Spinal cord (tissue), 10 donors: ENCODE measurements around the gene GINS2. TPM values are rescaled to one million over a fixed set of nuclear protein-coding genes. Genes with fewer than 3 reads are reported as not detected.

Experiments used
- DNase-seq, 6 donors: peaks; one replicate each; pipeline versions ENCODE4 v3.0.0 to v3.0.0-alpha.2; 2013 to 2015; ENCODE audit warnings: low spot score in 6 of 6, low read depth in 4 of 6
- H3K27ac ChIP-seq: one replicate; pipeline ENCODE4 v1.5.1; 2013; ENCODE audit warnings: low read depth, low read length, control low read depth
- H3K27me3 ChIP-seq: one replicate; pipeline ENCODE4 v1.6.1; 2013; ENCODE audit warnings: low read length; ENCODE audit not compliant: control insufficient read depth, insufficient read depth
- H3K36me3 ChIP-seq: one replicate; pipeline ENCODE4 v1.6.1; 2013; ENCODE audit warnings: low read length; ENCODE audit not compliant: control insufficient read depth, insufficient read depth
- H3K4me1 ChIP-seq: one replicate; pipeline ENCODE4 v1.6.1; 2013; ENCODE audit warnings: low read length; ENCODE audit not compliant: control insufficient read depth, insufficient read depth
- H3K4me3 ChIP-seq: one replicate; pipeline ENCODE4 v1.5.1; 2013; ENCODE audit warnings: low read depth, low read length, control low read depth
- H3K9me3 ChIP-seq: one replicate; pipeline ENCODE4 v1.6.1; 2013; ENCODE audit warnings: low read length; ENCODE audit not compliant: control insufficient read depth, insufficient read depth
- WGBS: methylation state at CpG from one replicate; pipeline ENCODE4 v1.1.5; 2013; ENCODE audit warnings: missing lambda C conversion rate; ENCODE audit not compliant: insufficient coverage; 5-methylcytosine and 5-hydroxymethylcytosine counted together
- polyA plus RNA-seq, 2 donors: library from polyadenylated mRNA; unstranded; fragments of 120-200 nt; gene quantifications; one replicate each; pipeline ENCODE4 v1.2.1, GENCODE V29; 2013; ENCODE audit not compliant: insufficient read length in 2 of 2
- total RNA-seq, 2 donors: library from RNA; depleted of rRNA in 1 of 2; stranded (reverse); fragments of 120-200 nt in 1 of 2; fragments of >200 nt in 1 of 2; gene quantifications; one replicate each; pipeline versions ENCODE4 v1.2.3 to v1.2.4, GENCODE V29; 2013 to 2014
- donor health status: healthy.

Gene GINS2
- total and polyA plus RNA-seq, 4 donors: 5.4 to 13.6 (median 10.5) TPM

DNA sequence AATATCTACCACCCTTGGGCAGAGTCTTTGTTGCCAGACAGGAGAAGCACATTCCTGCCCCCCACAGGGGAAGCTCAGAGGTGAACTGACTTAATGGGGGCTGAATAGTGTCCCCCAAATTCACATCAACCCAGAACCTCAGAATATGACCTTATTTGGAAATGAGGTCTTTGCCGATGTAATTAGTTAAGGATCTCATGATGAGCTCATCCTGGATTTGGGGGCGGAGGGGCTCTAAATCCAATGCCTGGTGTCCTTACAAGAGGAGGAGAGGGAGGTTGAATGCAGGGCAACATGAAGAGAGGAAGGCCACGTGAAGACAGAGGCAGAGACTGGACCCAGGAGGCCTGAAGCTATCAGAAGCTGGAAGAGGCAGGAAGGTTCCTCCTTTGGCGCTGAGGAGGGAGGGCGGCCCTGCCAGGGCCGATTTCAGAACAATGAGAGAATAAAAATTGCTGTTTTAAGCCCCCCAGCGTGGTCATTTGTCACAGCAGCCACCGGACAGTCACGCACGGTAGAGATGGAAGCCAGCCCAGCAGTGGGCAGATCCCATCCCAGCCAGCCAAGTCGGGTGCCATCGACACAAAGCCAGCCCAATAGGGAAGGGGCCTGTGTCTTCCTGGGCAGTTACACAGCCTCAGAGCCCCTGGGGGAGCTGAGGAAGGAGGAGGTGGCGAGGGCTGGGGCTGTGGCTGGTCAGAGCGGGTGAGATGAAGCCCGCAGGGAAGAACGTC, 40.9 kb upstream of the GINS2 start:
- Histone ChIP-seq H3K9me3 (no peaks in the 10 kb centered on the region), H3K4me3 (no peak overlapping the region), H3K27me3 (no peaks in the 10 kb centered on the region), H3K4me1 (peaks cover 31% of the 10 kb centered on the region), H3K27ac (no peak overlapping the region), H3K36me3 (peaks cover 4% of the 10 kb centered on the region)
- peak in 1 of 6 donors; percentile 56 for DNase-seq
- 37% methylated on average over 14 of the region's 16 CpGs for WGBS

DNA sequence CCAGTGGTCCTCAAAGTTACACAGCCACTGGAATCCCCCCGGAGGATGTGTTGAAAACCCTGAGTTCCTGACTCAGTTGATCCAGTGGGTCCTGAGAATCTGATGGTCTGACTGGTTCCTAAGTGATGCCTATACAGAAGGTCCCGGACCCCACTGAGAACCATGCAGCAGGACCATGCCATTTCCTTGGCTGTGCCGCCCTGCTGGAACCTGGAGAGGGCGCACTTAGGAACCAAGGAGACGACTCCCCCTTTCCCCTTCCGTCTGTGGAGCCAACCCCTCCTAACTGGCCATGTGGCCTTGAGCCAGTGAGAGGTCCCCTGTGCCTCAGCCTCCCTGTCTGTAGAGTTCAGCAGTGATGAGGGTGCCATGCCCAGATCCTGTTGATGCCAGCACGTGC, 40.1 kb upstream of the GINS2 start:
- H3K4me3 ChIP-seq: no peak overlapping the region
- no peaks in the 10 kb centered on the region for H3K27me3 ChIP-seq
- DNase-seq: no peak
- 86% methylated on average over 6 of the region's 7 CpGs for WGBS
- H3K27ac ChIP-seq: no peak overlapping the region
- no peaks in the 10 kb centered on the region for H3K9me3 ChIP-seq
- H3K4me1 ChIP-seq: peaks cover 30% of the 10 kb centered on the region
- H3K36me3 ChIP-seq: peaks cover 4% of the 10 kb centered on the region

DNA sequence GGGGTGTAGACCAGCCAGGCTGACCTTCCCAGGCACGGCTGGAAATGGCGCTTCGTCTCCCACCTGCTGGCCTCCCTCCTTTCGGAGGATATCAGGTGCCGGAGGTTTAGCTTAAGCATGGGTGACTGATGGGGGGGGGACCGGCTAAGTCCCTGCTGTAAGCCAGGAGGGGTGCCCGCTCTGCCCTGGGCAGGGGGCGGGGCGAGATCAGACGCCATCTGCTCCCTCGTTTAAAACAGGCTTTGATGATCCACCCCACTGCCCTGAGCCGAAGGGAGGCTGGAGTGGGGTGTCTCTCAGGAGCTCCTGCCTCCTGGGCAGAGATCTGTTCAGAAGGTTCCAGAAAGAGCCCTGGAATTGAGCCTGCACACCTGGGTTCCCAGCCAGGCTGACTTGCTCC, 36.2 kb upstream of the GINS2 start:
- no peak for DNase-seq
- WGBS: 73% methylated on average over 12 of the region's 12 CpGs
- Histone ChIP-seq H3K9me3 (no peaks in the 10 kb centered on the region), H3K27ac (no peak overlapping the region), H3K4me1 (peaks cover 51% of the 10 kb centered on the region), H3K4me3 (no peak overlapping the region), H3K27me3 (no peaks in the 10 kb centered on the region), H3K36me3 (peaks cover 4% of the 10 kb centered on the region)

DNA sequence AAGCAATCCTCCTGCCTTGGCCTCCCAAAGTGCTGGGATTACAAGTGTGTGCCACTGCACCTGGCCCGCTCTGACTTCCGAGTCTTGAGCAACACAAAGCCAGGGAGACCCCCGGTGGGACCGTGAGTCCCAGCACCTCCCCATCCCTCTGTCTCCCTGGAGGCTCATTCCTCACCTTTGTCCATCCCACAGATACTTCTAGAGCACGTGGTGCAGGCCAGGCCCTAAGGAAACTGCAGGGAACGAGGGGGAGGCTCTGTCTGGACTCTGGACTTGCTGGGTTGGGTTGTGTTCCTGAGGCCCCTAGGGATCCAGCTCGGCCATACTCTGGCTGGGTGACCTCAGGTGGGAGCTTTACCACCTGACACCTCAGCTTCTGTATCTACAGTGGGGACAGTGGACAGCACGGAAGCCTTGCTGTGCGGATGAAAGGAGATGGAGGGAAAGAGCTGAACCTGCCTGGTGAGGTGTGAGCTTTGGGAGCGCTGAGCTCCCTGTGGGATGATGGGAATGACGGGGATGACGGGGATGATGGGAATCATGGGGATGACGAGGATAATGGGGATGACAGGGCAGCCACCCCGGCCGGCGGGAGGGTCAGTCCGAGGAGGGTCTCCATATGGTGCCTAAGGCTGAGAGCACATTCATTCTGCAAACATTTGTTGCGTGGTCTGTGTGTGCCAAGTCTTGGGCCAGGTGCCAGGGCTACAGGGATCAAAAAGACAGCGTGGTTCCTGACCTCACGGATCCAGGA, 35.5 kb upstream of the GINS2 start:
- WGBS: 80% methylated on average over 18 of the region's 20 CpGs
- DNase-seq: no peak
- no peaks in the 10 kb centered on the region for H3K27me3 ChIP-seq

DNA sequence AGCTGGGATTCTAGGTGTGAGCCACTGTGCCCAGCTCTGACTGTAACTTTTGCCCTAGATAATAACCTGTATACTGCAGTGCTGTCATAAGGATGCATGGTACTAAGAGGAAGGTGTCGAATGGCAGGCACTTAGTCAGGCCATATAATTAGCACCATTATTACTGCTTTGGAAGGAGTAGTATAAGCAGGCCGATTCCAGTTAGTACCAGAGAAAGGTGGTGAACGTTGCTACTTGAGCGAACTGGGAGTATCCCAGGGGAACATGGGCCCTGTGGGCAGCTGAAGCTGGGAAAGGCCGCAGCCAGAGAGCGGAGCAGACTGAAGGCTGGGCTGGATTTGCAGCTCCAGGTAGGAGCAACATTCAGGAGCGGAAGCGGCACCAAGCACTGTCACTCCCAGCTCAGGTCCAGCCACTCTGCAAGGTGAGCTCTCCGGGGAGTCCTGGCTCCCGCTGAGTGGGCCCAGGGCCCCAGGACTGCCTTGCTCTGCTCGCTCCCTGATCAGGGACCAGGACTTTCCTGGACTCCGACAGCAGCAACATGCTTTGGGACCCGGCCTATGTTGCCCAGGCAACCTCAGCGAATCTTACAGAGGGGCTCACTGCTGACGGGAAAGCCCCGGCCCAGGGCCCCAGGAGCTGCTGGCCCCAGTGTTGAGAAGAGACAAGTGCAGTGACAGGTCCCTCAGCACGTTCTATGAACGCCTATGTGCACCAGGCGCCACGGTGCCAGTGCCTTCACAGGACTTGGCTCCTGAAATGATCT, 33.6 kb upstream of the GINS2 start:
- no peaks in the 10 kb centered on the region for H3K9me3 ChIP-seq
- peaks cover 47% of the 10 kb centered on the region for H3K4me1 ChIP-seq
- H3K36me3 ChIP-seq: peaks cover 4% of the 10 kb centered on the region
- H3K27ac ChIP-seq: peak overlapping the region; percentile 57
- DNase-seq: peak in 5 of 6 donors; percentile 54 to 85 (median 73)
- H3K4me3 ChIP-seq: no peak overlapping the region
- WGBS: 32% methylated on average over 19 of the region's 20 CpGs
- H3K27me3 ChIP-seq: no peaks in the 10 kb centered on the region

More for the DNA sequence above, 35.5 kb upstream of the GINS2 start:
- H3K36me3 ChIP-seq: peaks cover 4% of the 10 kb centered on the region
- H3K9me3 ChIP-seq: no peaks in the 10 kb centered on the region
- H3K4me3 ChIP-seq: no peak overlapping the region
- H3K27ac ChIP-seq: no peak overlapping the region
- peaks cover 45% of the 10 kb centered on the region for H3K4me1 ChIP-seq

DNA sequence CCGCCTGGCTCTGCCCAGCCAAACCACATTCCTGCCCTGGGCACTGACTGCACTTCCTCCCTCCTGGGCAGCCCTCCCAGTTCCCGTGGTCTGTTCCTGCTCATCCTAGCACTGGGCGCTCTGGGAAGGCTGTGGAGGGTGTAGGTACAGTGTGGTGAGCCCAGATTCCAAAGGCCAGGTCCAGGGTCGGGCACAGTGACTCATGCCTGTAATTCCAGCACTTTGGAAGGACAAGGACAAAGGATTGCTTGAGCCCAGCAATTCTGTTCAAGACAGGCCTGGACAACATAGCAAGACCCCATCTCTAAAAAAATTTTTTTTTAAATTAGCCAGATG, 31.5 kb upstream of the GINS2 start:
- Histone ChIP-seq H3K36me3 (no peaks in the 10 kb centered on the region), H3K27me3 (no peaks in the 10 kb centered on the region), H3K27ac (no peak overlapping the region), H3K4me3 (no peak overlapping the region), H3K9me3 (no peaks in the 10 kb centered on the region), H3K4me1 (peaks cover 68% of the 10 kb centered on the region)
- WGBS: no CpG with 5 or more reads among the region's 4 CpGs
- no peak for DNase-seq

DNA sequence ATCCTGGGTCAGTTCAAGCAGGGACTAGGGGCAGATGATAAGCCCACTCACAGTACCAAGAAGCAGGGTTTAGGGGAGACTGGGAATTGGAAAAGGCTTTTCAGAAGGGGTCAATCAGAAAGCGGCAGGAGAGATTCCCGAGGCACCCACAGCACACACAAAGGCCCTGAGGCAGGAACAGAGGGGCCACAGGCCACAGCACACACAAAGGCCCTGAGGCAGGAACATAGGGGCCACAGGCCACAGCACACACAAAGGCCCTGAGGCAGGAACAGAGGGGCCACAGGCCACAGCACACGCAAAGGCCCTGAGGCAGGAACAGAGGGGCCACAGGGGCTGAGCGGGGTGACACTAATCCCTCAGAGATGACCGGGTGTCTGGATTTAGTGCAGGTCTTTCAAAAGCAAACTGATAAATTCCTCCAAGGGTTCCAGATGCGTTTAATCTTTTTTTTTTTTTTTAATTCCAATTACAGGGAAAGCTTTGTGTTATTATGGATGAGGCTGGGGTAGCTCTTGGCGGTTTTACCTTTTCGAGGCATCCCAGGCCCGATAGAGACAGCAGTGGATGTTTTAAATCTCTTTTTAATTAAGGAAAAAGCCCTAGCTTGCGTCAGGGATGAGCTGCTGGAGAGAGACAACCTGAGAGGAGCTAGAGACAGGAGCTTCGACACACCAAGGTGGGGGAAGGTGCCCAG, 31.0 kb upstream of the GINS2 start:
- no peak overlapping the region for H3K27ac ChIP-seq
- H3K4me1 ChIP-seq: peaks cover 66% of the 10 kb centered on the region
- H3K9me3 ChIP-seq: no peaks in the 10 kb centered on the region
- 87% methylated on average over 10 of the region's 11 CpGs for WGBS
- no peaks in the 10 kb centered on the region for H3K27me3 ChIP-seq
- no peak overlapping the region for H3K4me3 ChIP-seq
- peak in 1 of 6 donors; percentile 26 for DNase-seq
- no peaks in the 10 kb centered on the region for H3K36me3 ChIP-seq

DNA sequence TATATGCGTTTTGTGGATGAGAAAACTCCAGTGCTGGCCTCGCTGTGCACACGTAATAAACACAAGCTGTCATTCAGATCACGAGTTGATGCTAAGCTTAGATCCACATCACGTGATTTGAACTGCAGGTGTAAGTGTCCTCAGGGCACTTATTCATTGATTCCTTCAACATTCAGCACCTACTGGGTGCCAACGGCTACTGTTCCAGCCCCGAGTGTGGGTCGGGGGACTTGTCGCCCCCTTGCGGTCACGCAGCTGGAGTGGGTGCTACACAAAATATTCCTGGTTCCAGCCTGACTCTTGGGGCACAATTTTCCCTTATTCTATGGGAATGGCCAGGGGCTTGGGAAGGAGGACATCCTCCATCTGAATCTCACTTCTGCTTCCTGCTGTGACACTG, 29.9 kb upstream of the GINS2 start:
- 56% methylated on average over 8 of the region's 11 CpGs for WGBS
- Histone ChIP-seq H3K4me1 (peaks cover 60% of the 10 kb centered on the region), H3K27me3 (no peaks in the 10 kb centered on the region), H3K27ac (no peak overlapping the region), H3K9me3 (no peaks in the 10 kb centered on the region), H3K4me3 (no peak overlapping the region), H3K36me3 (no peaks in the 10 kb centered on the region)
- DNase-seq: no peak

DNA sequence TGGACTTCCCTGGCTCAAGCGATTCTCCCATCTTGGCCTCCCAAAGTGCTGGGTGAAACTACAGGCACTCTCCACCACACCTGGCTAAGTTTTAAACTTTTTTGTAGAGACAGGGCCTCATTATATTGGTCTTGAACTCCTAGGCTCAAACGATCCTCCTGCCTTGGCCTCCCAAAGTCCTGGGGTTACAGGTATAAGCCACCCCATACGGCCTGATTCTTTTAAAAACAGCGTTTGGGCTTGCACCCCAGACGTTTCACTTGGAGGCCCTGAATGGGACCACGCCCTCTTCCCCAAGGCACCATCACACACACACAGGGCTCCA, 29.4 kb upstream of the GINS2 start:
- Histone ChIP-seq H3K36me3 (no peaks in the 10 kb centered on the region), H3K9me3 (no peaks in the 10 kb centered on the region), H3K27ac (no peak overlapping the region), H3K27me3 (no peaks in the 10 kb centered on the region), H3K4me1 (peaks cover 60% of the 10 kb centered on the region), H3K4me3 (no peak overlapping the region)
- WGBS: 52% methylated on average over 6 of the region's 6 CpGs
- no peak for DNase-seq
